Breast epithelium (tissue), 4 donors: ENCODE measurements around the gene RIT2. TPM values are rescaled to one million over a fixed set of nuclear protein-coding genes. Genes with fewer than 3 reads are reported as not detected.

ENCODE experiments used
- DNase-seq, 2 donors: peaks; one replicate each; pipeline ENCODE4 v3.0.0-alpha.2; 2019; ENCODE audit warnings: low spot score in 2 of 2
- H3K27ac ChIP-seq, 2 donors: fragments of 200-600 bp; sonication (generic) in 1 of 2; one replicate each; pipeline ENCODE4 v1.5.1; 2016 to 2019; ENCODE audit warnings: mild to moderate bottlenecking in 1 of 2
- H3K27me3 ChIP-seq, 2 donors: fragments of 200-600 bp; sonication (generic) in 1 of 2; one replicate each; pipeline versions ENCODE4 v1.5.1 to v1.6.0; 2017 to 2019; ENCODE audit warnings: control low read depth in 1 of 2, mild to moderate bottlenecking in 1 of 2
- H3K36me3 ChIP-seq: fragments of 200-600 bp; one replicate; pipeline ENCODE4 v1.5.1; 2019
- H3K4me1 ChIP-seq, 2 donors: fragments of 200-600 bp; sonication (generic); one replicate each; pipeline ENCODE4 v1.5.1; 2016 to 2019; ENCODE audit warnings: control low read depth in 1 of 2
- H3K4me3 ChIP-seq, 3 donors: fragments of 200-600 bp; sonication (generic); 1 replicate in 2 of 3; 2 replicates in 1 of 3; pipeline ENCODE4 v1.5.1; 2016 to 2019; ENCODE audit warnings: mild to moderate bottlenecking in 3 of 3, moderate library complexity in 2 of 3
- H3K9me3 ChIP-seq, 2 donors: fragments of 200-600 bp; sonication (generic) in 1 of 2; one replicate each; pipeline ENCODE4 v1.5.1; 2016 to 2019; ENCODE audit warnings: control low read depth in 1 of 2
- POLR2A ChIP-seq: fragments of 450-650 bp; IDR thresholded peaks from one replicate; pipeline ENCODE4 v1.6.1; 2016; ENCODE audit warnings: antibody characterized with exemption, mild to moderate bottlenecking, moderate library complexity
- POLR2AphosphoS5 ChIP-seq, 3 donors: sonication (generic); formaldehyde crosslinking; IDR thresholded peaks; one replicate each; pipeline ENCODE4 v1.6.1; 2017; ENCODE audit warnings: antibody characterized with exemption in 3 of 3
- intact Hi-C: fragments of 100-400 bp; cut with DNase I; formaldehyde crosslinking; loops from one replicate; pipeline ENCODE4 v1.15.1; 2023; ENCODE audit warnings: low total_unique reads
- total RNA-seq, 3 donors: library from RNA; depleted of rRNA; stranded (reverse); fragments of >200 nt; gene quantifications; one replicate each; pipeline ENCODE4 v1.1.0, GENCODE V29; 2016
- TF ChIP-seq, protein P1 (sequence below), 3 donors: fragments of 450-650 bp; IDR thresholded peaks; one replicate each; pipeline ENCODE4 v1.5.1; 2016 to 2017; ENCODE audit warnings: antibody characterized with exemption in 3 of 3, mild to moderate bottlenecking in 3 of 3, moderate library complexity in 3 of 3

Gene RIT2
- total RNA-seq, 3 donors from 2014 or later: not detected

DNA sequence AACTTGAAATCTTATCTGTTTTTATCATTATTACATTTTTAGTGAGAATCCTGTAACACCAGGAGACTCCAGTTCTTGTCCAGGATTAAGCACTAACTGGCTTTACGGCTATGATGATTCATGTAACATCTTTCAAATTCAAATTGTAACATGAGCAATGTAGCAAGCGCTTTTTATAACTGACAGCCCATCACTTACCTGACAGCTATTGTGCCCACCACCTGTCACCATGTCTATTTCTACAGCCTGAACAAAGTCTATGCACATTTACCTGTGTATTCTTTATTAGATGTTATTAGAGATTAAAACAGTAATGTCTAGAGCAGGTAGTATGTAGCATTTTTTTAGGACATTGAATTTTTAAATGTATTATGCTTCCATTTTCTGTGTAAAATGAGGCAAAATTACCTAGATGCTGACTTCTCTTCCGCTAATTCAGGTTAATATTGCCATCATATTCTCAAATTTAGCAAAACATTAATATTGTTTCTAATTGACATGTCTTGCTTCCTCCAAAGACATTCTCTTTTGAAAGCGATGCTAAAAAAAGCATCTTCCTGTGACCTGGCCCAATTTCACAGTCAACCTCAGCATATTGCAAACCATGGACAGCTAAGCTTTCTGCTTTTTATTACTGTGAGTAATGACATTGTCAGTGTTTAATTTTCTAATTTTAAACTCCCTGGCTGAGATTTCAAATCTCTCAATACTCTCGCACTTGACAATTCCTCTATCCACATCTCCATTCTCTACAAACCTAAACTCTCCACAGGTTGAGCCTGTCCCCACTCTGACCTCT lies 37.8 kb downstream of the RIT2 start:
- Histone ChIP-seq H3K27ac (no peak overlapping the region), H3K9me3 (no peaks in the 10 kb centered on the region), H3K4me1 (no peaks in the 10 kb centered on the region), H3K27me3 (peaks cover 0 to 7% of the 10 kb centered on the region in 2 donors), H3K36me3 (no peaks in the 10 kb centered on the region), H3K4me3 (no peak overlapping the region)
- TF ChIP-seq, protein P1, sequence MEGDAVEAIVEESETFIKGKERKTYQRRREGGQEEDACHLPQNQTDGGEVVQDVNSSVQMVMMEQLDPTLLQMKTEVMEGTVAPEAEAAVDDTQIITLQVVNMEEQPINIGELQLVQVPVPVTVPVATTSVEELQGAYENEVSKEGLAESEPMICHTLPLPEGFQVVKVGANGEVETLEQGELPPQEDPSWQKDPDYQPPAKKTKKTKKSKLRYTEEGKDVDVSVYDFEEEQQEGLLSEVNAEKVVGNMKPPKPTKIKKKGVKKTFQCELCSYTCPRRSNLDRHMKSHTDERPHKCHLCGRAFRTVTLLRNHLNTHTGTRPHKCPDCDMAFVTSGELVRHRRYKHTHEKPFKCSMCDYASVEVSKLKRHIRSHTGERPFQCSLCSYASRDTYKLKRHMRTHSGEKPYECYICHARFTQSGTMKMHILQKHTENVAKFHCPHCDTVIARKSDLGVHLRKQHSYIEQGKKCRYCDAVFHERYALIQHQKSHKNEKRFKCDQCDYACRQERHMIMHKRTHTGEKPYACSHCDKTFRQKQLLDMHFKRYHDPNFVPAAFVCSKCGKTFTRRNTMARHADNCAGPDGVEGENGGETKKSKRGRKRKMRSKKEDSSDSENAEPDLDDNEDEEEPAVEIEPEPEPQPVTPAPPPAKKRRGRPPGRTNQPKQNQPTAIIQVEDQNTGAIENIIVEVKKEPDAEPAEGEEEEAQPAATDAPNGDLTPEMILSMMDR (IDR thresholded peaks at IDR 0.05): no peak
- TF ChIP-seq POLR2AphosphoS5 (IDR thresholded peaks at IDR 0.05): no peak
- no peak for TF ChIP-seq POLR2A
- intact Hi-C loops: no loop called here
- no peak for DNase-seq

DNA sequence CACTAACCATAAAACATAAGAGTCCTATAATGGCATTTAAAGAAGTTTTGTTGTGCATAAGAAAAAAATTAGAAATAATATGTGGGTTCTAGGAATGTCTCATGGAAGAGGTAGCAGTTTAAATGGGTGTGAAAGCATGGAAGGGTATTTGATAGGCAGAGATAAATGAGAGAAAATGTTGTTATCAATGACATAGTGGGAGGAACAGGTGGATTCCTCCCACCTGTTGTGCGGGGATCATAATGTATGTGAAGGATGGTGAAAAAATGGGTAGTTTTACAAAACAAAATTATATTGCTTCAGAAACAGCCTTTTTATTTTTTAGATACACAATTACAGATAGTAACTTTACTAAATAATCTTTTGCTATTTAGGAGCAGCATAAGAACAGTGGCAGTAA lies 41.7 kb downstream of the RIT2 start:
- TF ChIP-seq POLR2AphosphoS5 (IDR thresholded peaks at IDR 0.05) (no peak), POLR2A (no peak)
- TF ChIP-seq, protein P1 (IDR thresholded peaks at IDR 0.05): no peak
- Histone ChIP-seq H3K4me1 (no peaks in the 10 kb centered on the region), H3K36me3 (no peaks in the 10 kb centered on the region), H3K4me3 (no peak overlapping the region), H3K9me3 (no peaks in the 10 kb centered on the region), H3K27ac (no peak overlapping the region), H3K27me3 (peaks cover 0 to 6% of the 10 kb centered on the region in 2 donors)
- intact Hi-C loops: no loop called here
- DNase-seq: no peak

DNA sequence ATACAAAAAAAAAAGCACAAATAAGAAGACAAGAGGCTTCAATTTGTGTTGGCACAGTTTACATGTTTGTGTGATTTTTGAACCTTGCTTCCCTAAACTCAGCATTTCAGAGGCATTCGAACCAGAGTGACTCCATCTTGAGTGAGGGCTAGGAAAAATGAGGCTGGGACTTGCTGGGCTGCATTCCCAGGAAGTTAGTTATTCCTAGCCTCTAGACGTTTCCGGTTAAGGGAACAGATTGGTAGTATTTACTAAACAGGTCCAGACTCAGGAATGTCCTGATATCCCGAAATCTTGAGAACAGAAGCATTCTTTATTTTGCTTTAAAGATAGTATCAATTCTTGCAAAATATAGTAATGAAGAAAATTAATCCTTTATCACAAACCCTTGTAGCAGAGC lies 46.7 kb downstream of the RIT2 start:
- no peak for TF ChIP-seq POLR2A
- TF ChIP-seq, protein P1 (IDR thresholded peaks at IDR 0.05): no peak
- no peak for TF ChIP-seq POLR2AphosphoS5 (IDR thresholded peaks at IDR 0.05)
- no peaks in the 10 kb centered on the region for H3K27me3 ChIP-seq
- no peak overlapping the region for H3K4me3 ChIP-seq
- DNase-seq: no peak
- H3K4me1 ChIP-seq: no peaks in the 10 kb centered on the region
- H3K27ac ChIP-seq: no peak overlapping the region
- intact Hi-C loops: no loop called here
- H3K9me3 ChIP-seq: no peaks in the 10 kb centered on the region
- H3K36me3 ChIP-seq: no peaks in the 10 kb centered on the region

DNA sequence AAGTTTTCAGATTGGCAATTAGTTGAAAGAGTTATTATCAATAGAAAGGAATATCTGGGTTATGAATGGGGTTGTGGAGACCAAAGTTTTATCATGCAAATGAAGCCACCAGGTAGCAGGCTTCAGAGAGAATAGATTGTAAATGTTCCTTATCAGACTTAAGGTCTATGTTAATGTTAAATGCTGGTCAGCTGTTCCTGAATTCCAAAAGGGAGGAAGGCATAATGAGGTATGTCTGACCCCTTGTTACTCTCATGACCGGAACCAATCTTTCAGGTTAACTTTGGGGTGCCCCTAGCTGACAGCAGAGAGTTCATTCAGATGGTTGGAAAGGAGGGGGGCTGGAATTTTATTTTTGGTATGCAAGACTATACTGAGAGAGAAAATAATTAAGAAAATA lies 47.9 kb downstream of the RIT2 start:
- intact Hi-C loops: no loop called here
- no peaks in the 10 kb centered on the region for H3K4me1 ChIP-seq
- H3K36me3 ChIP-seq: no peaks in the 10 kb centered on the region
- no peaks in the 10 kb centered on the region for H3K9me3 ChIP-seq
- H3K4me3 ChIP-seq: no peak overlapping the region
- no peak for DNase-seq
- no peaks in the 10 kb centered on the region for H3K27me3 ChIP-seq
- H3K27ac ChIP-seq: no peak overlapping the region
- TF ChIP-seq, protein P1 (IDR thresholded peaks at IDR 0.05): no peak
- TF ChIP-seq POLR2AphosphoS5 (IDR thresholded peaks at IDR 0.05): no peak
- TF ChIP-seq POLR2A: no peak

DNA sequence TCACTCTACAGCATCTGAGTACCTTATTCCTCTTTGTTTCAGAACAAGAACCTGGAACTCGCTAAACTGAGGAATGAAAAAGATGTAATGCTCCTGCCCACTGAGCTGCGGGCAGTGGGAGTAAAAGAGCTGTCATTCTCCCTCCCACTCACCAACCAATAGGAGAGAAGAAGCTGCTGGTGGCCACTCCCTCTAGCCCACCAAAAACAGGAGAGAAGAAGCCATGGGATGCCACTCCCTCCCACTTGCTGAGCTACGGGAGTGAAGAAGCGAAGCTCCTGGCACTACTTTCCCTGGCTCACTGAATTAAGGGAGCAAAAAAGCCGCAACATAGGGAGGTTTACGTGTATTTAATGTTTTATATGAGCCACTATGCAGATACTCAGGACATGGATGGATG lies 53.7 kb downstream of the RIT2 start:
- DNase-seq: no peak
- intact Hi-C loops: no loop called here
- H3K9me3 ChIP-seq: no peaks in the 10 kb centered on the region
- H3K4me1 ChIP-seq: no peaks in the 10 kb centered on the region
- TF ChIP-seq, protein P1 (IDR thresholded peaks at IDR 0.05): no peak
- no peak for TF ChIP-seq POLR2A
- no peak for TF ChIP-seq POLR2AphosphoS5 (IDR thresholded peaks at IDR 0.05)
- no peak overlapping the region for H3K4me3 ChIP-seq
- no peaks in the 10 kb centered on the region for H3K27me3 ChIP-seq
- H3K27ac ChIP-seq: no peak overlapping the region
- H3K36me3 ChIP-seq: no peaks in the 10 kb centered on the region
